CD14-positive monocyte (primary cell): ENCODE results near the gene RYR2. TPM values are rescaled to one million over a fixed set of nuclear protein-coding genes. Genes with fewer than 3 reads are reported as not detected.

Experiments used
- DNase-seq, 3 donors: peaks; one replicate each; pipeline ENCODE4 v3.0.0-alpha.2; 2011 to 2022
- H2AFZ ChIP-seq: 2 replicates; pipeline ENCODE4 v1.6.0; 2012; ENCODE audit warnings: mild to moderate bottlenecking, low read depth, low read length, inconsistent platforms; ENCODE audit not compliant: insufficient read depth, poor library complexity, severe bottlenecking
- H3K27ac ChIP-seq, 2 donors: 1 replicate in 1 of 2; 2 replicates in 1 of 2; pipeline ENCODE4 v1.5.1; 2012 to 2013; ENCODE audit warnings: low read length in 2 of 2, control low read depth in 1 of 2, inconsistent platforms in 1 of 2, low read depth in 1 of 2, mild to moderate bottlenecking in 1 of 2
- H3K27me3 ChIP-seq, 2 donors: one replicate each; pipeline versions ENCODE4 v1.6.0 to v1.6.1; 2011 to 2013; ENCODE audit warnings: low read length in 2 of 2; ENCODE audit not compliant: control insufficient read depth in 2 of 2, insufficient read depth in 2 of 2
- H3K36me3 ChIP-seq, 2 donors: replicated peaks in 1 of 2; 1 replicate in 1 of 2; 2 replicates in 1 of 2; pipeline versions ENCODE4 v1.5.1 to v1.6.1; 2012 to 2013; ENCODE audit warnings: low read length in 2 of 2, control low read depth in 1 of 2, inconsistent platforms in 1 of 2, mild to moderate bottlenecking in 1 of 2; ENCODE audit not compliant: insufficient read depth in 2 of 2, control insufficient read depth in 1 of 2
- H3K4me1 ChIP-seq, 2 donors: 1 replicate in 1 of 2; 2 replicates in 1 of 2; pipeline versions ENCODE4 v1.5.1 to v1.6.1; 2012 to 2013; ENCODE audit warnings: low read length in 2 of 2, control low read depth in 1 of 2, inconsistent platforms in 1 of 2, mild to moderate bottlenecking in 1 of 2, moderate library complexity in 1 of 2; ENCODE audit not compliant: insufficient read depth in 2 of 2, control insufficient read depth in 1 of 2
- H3K4me2 ChIP-seq: replicated peaks from 2 replicates; pipeline ENCODE3; 2012; ENCODE audit warnings: low read length, moderate library complexity, mild to moderate bottlenecking; ENCODE audit not compliant: poor library complexity, severe bottlenecking; ENCODE audit errors: extremely low read depth
- H3K4me3 ChIP-seq, 3 experiments: fragments of 200-600 bp in 1 of 3; sonication (generic) in 1 of 3; replicated peaks in 1 of 3; 1 replicate in 2 of 3; 2 replicates in 1 of 3; pipeline ENCODE4 v1.5.1; 2011 to 2013; ENCODE audit warnings: low read length in 3 of 3, mild to moderate bottlenecking in 3 of 3, control low read depth in 2 of 3, low read depth in 2 of 3, inconsistent platforms in 1 of 3, moderate library complexity in 1 of 3
- H3K79me2 ChIP-seq: 2 replicates; pipeline ENCODE4 v1.6.0; 2012; ENCODE audit warnings: mild to moderate bottlenecking, control low read depth, inconsistent platforms, low read length, moderate library complexity; ENCODE audit not compliant: insufficient read depth
- H3K9ac ChIP-seq: 2 replicates; pipeline ENCODE4 v1.6.0; 2017; ENCODE audit warnings: low read length, mild to moderate bottlenecking; ENCODE audit not compliant: insufficient read depth, poor library complexity, severe bottlenecking
- H3K9me3 ChIP-seq, 2 donors: replicated peaks in 1 of 2; 1 replicate in 1 of 2; 2 replicates in 1 of 2; pipeline versions ENCODE4 v1.5.1 to v1.6.1; 2012 to 2013; ENCODE audit warnings: low read length in 2 of 2, control low read depth in 1 of 2; ENCODE audit not compliant: control insufficient read depth in 1 of 2, insufficient read depth in 1 of 2
- H4K20me1 ChIP-seq: 2 replicates; pipeline ENCODE4 v1.6.0; 2012; ENCODE audit warnings: mild to moderate bottlenecking, low read length, control low read depth, moderate library complexity; ENCODE audit not compliant: insufficient read depth
- H3K27ac Mint-ChIP-seq, 7 donors: one replicate each; pipeline ENCODE4 v1.8.0; 2020; ENCODE audit warnings: mild to moderate bottlenecking in 7 of 7, mixed read lengths in 7 of 7, moderate library complexity in 6 of 7, inconsistent platforms in 2 of 7
- H3K27me3 Mint-ChIP-seq, 3 donors: one replicate each; pipeline ENCODE4 v1.8.0; 2021 to 2022; ENCODE audit warnings: low read depth in 3 of 3, mild to moderate bottlenecking in 3 of 3, mixed read lengths in 3 of 3, moderate library complexity in 3 of 3, inconsistent platforms in 1 of 3
- H3K36me3 Mint-ChIP-seq, 2 donors: one replicate each; pipeline ENCODE4 v1.8.0; 2020; ENCODE audit warnings: mixed read lengths in 2 of 2, inconsistent platforms in 1 of 2, mild to moderate bottlenecking in 1 of 2
- H3K4me1 Mint-ChIP-seq: one replicate; pipeline ENCODE4 v1.8.0; 2020; ENCODE audit warnings: mild to moderate bottlenecking, mixed read lengths
- H3K4me3 Mint-ChIP-seq, 2 donors: one replicate each; pipeline ENCODE4 v1.8.0; 2020; ENCODE audit warnings: mild to moderate bottlenecking in 2 of 2, mixed read lengths in 2 of 2, moderate library complexity in 1 of 2
- H3K9me3 Mint-ChIP-seq, 7 donors: one replicate each; pipeline ENCODE4 v1.8.0; 2020 to 2022; ENCODE audit warnings: mixed read lengths in 7 of 7, mild to moderate bottlenecking in 6 of 7, moderate library complexity in 6 of 7, inconsistent platforms in 2 of 7
- WGBS: methylation state at CpG from one replicate; pipeline ENCODE4 v1.1.5; 2013; ENCODE audit warnings: missing lambda C conversion rate; ENCODE audit not compliant: insufficient coverage; 5-methylcytosine and 5-hydroxymethylcytosine counted together
- intact Hi-C, 2 donors: fragments of 100-400 bp; cut with micrococcal nuclease; formaldehyde crosslinking; loops; one replicate each; pipeline versions ENCODE4 v1.15.0 to v1.15.1; 2023
- polyA plus RNA-seq, 3 donors: library from polyadenylated mRNA; depleted of rRNA in 1 of 3; unstranded in 2 of 3; stranded (reverse) in 1 of 3; fragments of 300-500 nt in 2 of 3; fragments of >200 nt in 1 of 3; fragmentation: Illumina TruSeq in 2 of 3; gene quantifications; 1 replicate in 2 of 3; 2 replicates in 1 of 3; pipeline ENCODE4 v1.2.3, GENCODE V29; 2012 to 2021
- TF ChIP-seq, protein P1 (sequence below): fragments of 200-600 bp; IDR thresholded peaks from one replicate; pipeline ENCODE4 v1.8.0; 2022; ENCODE audit warnings: antibody characterized with exemption, mild to moderate bottlenecking

RYR2 gene
- polyA plus RNA-seq, 3 donors: not detected

DNA sequence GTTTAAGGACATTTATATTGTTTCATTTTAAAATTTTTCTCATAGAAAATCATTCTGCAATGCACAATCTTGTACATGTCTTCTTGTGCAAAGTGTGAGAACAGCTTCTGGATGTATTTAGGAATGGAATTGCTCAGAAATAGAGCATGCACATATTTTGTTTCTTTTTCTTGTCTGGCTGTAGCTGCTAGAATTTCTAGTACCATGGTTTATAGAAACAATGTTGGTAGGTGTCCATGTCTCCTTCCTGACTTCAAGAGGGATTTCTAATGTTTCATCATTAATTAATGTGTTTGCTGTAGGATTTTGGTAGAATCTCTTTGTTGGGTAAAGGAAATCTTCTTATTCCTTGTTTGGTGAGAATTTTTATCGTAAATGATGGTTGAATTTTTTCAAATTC lies 99.0 kb downstream of the RYR2 start:
- H3K4me2 ChIP-seq: no peak overlapping the region
- H3K36me3 Mint-ChIP-seq: no peaks in the 10 kb centered on the region
- H3K4me3 ChIP-seq: no peak overlapping the region
- TF ChIP-seq, protein P1, sequence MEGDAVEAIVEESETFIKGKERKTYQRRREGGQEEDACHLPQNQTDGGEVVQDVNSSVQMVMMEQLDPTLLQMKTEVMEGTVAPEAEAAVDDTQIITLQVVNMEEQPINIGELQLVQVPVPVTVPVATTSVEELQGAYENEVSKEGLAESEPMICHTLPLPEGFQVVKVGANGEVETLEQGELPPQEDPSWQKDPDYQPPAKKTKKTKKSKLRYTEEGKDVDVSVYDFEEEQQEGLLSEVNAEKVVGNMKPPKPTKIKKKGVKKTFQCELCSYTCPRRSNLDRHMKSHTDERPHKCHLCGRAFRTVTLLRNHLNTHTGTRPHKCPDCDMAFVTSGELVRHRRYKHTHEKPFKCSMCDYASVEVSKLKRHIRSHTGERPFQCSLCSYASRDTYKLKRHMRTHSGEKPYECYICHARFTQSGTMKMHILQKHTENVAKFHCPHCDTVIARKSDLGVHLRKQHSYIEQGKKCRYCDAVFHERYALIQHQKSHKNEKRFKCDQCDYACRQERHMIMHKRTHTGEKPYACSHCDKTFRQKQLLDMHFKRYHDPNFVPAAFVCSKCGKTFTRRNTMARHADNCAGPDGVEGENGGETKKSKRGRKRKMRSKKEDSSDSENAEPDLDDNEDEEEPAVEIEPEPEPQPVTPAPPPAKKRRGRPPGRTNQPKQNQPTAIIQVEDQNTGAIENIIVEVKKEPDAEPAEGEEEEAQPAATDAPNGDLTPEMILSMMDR: no peak
- H3K36me3 ChIP-seq: no peaks in the 10 kb centered on the region
- no peaks in the 10 kb centered on the region for H3K27me3 ChIP-seq
- no peak overlapping the region for H3K27ac ChIP-seq
- intact Hi-C loops: no loop called here
- peaks cover 0 to 6% (median 0%) of the 10 kb centered on the region in 3 donors for H3K27me3 Mint-ChIP-seq
- H3K27ac Mint-ChIP-seq: no peak overlapping the region
- peaks cover 0 to 8% of the 10 kb centered on the region in 2 donors for H3K9me3 ChIP-seq
- peaks cover 0 to 7% (median 3%) of the 10 kb centered on the region in 7 donors for H3K9me3 Mint-ChIP-seq
- no peak for DNase-seq
- no peak overlapping the region for H3K4me3 Mint-ChIP-seq
- no CpG with 5 or more reads among the region's 1 CpG for WGBS
- no peak overlapping the region for H2AFZ ChIP-seq
- H3K4me1 ChIP-seq: no peaks in the 10 kb centered on the region
- H4K20me1 ChIP-seq: no peaks in the 10 kb centered on the region
- H3K4me1 Mint-ChIP-seq: no peaks in the 10 kb centered on the region
- H3K9ac ChIP-seq: no peak overlapping the region
- H3K79me2 ChIP-seq: no peaks in the 10 kb centered on the region

DNA sequence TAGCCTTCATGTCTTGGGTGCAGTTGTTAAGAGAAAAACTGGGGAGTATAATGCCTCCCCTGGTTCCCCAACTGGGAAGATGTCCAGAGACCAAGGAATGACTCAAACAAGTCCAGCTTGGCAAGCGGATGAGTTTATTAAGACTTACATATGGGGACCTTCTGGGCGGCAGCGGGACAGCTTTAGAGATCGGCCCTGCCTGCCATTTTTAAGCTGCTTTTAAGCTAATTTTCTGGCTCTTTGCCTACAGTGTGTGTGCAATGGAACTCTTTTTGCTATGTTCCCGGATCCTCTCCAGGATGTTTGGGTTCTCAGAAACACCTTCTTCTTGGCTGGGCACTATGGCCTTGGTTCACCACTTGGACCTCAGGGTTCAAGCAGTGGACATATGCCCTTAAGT lies 99.5 kb downstream of the RYR2 start:
- no peak overlapping the region for H3K4me2 ChIP-seq
- H3K4me1 Mint-ChIP-seq: no peaks in the 10 kb centered on the region
- no peaks in the 10 kb centered on the region for H3K36me3 Mint-ChIP-seq
- no peak overlapping the region for H3K9ac ChIP-seq
- WGBS: 94% methylated on average over 5 of the region's 5 CpGs
- H3K79me2 ChIP-seq: no peaks in the 10 kb centered on the region
- H2AFZ ChIP-seq: no peak overlapping the region
- intact Hi-C loops: no loop called here
- no peaks in the 10 kb centered on the region for H3K4me1 ChIP-seq
- TF ChIP-seq, protein P1: no peak
- no peaks in the 10 kb centered on the region for H3K36me3 ChIP-seq
- no peaks in the 10 kb centered on the region for H4K20me1 ChIP-seq
- no peak overlapping the region for H3K27ac ChIP-seq
- peaks cover 0 to 6% (median 0%) of the 10 kb centered on the region in 3 donors for H3K27me3 Mint-ChIP-seq
- peak overlapping the region in 1 of 7 donors; percentile 21 for H3K27ac Mint-ChIP-seq
- no peaks in the 10 kb centered on the region for H3K27me3 ChIP-seq
- H3K4me3 Mint-ChIP-seq: no peak overlapping the region
- peaks cover 0 to 8% of the 10 kb centered on the region in 2 donors for H3K9me3 ChIP-seq
- DNase-seq: no peak
- H3K9me3 Mint-ChIP-seq: peaks cover 0 to 5% (median 3%) of the 10 kb centered on the region in 7 donors
- H3K4me3 ChIP-seq: no peak overlapping the region
